ENCODE results near the gene SZT2. TPM values are rescaled to one million over a fixed set of nuclear protein-coding genes. Genes with fewer than 3 reads are reported as not detected.

Gene SZT2
- total RNA-seq, 1 experiment from 2014 or later = 28.4 TPM

- DNase-seq (ENCODE audit: low spot score) (no peak), ATAC-seq (no peak)
- peaks cover 11% of the 10 kb centered on the region for H3K36me3 Mint-ChIP-seq
- CTCF ChIA-PET = interaction anchor here (1.6 kb wide), 1 partner anchor 442 kb away, joined by 5 read pairs; no protein-coding TSS in a partner anchor
- no peak overlapping the region for H3K27ac Mint-ChIP-seq
- H3K4me1 Mint-ChIP-seq = peaks cover 18% of the 10 kb centered on the region
- no peak overlapping the region for H3K4me3 Mint-ChIP-seq
- H3K9me3 Mint-ChIP-seq = peaks cover 29% of the 10 kb centered on the region
- H3K27me3 Mint-ChIP-seq (ENCODE audit: low read depth) = peaks cover 16% of the 10 kb centered on the region
- TF ChIP-seq MXD4 (CRISPR knock-in tag; IDR thresholded peaks at IDR 0.05; ENCODE audit: borderline replicate concordance) (no peak), ZNF317 (CRISPR knock-in tag; IDR thresholded peaks at IDR 0.05; ENCODE audit: borderline replicate concordance, low read depth) (no peak), USF2 (CRISPR knock-in tag; IDR thresholded peaks at IDR 0.05) (no peak), GRHL2 (CRISPR knock-in tag; IDR thresholded peaks at IDR 0.05; ENCODE audit: insufficient replicate concordance, severe bottlenecking) (no peak), E2F5 (CRISPR knock-in tag; IDR thresholded peaks at IDR 0.05) (no peak), SOX15 (CRISPR knock-in tag; IDR thresholded peaks at IDR 0.05) (no peak), PRRX2 (CRISPR knock-in tag; IDR thresholded peaks at IDR 0.05) (no peak), ZNF121 (CRISPR knock-in tag; IDR thresholded peaks at IDR 0.05) (no peak), ZNF281 (CRISPR knock-in tag; IDR thresholded peaks at IDR 0.05) (no peak), OVOL2 (CRISPR knock-in tag; IDR thresholded peaks at IDR 0.05; ENCODE audit: borderline replicate concordance) (no peak), TP53 (CRISPR knock-in tag; IDR thresholded peaks at IDR 0.05) (no peak), CREM (CRISPR knock-in tag; IDR thresholded peaks at IDR 0.05) (no peak), NFATC4 (CRISPR knock-in tag; IDR thresholded peaks at IDR 0.05) (no peak), NR3C1 (CRISPR knock-in tag; conservative IDR thresholded peaks at IDR 0.05; ENCODE audit: low read depth) (no peak), NR2C2 (CRISPR knock-in tag; IDR thresholded peaks at IDR 0.05) (no peak), AR (CRISPR knock-in tag; IDR thresholded peaks at IDR 0.05) (no peak), MYBL2 (CRISPR knock-in tag; IDR thresholded peaks at IDR 0.05) (no peak), CTCF (IDR thresholded peaks at IDR 0.05) (no peak), ZNF671 (CRISPR knock-in tag; IDR thresholded peaks at IDR 0.05) (no peak), MAX (CRISPR knock-in tag; IDR thresholded peaks at IDR 0.05) (no peak)
- POLR2A ChIA-PET = no interaction called here
These were observed 103.1 kb downstream of the SZT2 start for GRCh38 chr1:43492826-43493225.

All from WTC11 (cell line).